ENCODE data around the gene BDP1.

DNA sequence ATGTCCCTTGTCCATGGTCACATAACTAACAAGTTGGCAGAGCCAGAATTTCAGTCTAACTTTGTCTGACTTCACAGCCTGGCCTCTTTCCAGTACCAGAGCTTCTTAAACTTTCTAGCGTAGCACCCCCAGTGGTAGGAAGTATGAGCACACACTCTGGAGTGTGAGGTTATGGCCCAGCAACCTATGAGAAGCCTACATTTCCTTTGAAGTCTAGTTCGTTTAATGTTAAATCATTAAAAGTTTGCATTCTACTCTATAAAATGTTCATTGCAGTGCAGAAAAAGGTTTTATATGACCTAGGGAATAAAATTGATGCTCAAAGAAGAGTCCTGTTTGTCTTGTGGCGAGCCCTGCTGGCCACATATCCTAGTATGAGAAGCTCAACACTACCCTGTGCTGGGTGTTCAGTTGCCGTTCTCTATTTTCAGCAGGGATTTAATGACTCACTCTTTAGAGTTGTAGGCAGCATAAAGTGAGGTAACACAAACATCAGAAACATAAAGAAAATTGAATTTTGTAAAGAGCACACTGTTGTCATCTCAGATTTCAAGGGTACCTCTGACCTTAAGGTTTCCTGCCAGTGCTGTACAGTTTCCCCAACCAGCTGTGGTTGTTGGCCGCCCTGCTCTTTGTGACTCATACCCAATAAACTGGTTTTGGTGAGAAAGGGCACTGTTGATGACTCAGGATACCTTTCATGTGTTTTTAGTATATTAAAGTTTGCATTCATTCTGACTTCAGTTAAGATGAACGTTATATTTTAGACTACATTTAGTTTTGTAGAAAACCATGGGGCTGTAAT is 146.0 kb downstream of the BDP1 start:
- TF ChIP-seq POLR2A (IDR thresholded peaks at IDR 0.05) (no peak), POLR2AphosphoS5 (IDR thresholded peaks at IDR 0.05) (peak in 1 of 3 donors; percentile 38), EP300 (IDR thresholded peaks at IDR 0.05) (no peak)
- TF ChIP-seq, protein P1, sequence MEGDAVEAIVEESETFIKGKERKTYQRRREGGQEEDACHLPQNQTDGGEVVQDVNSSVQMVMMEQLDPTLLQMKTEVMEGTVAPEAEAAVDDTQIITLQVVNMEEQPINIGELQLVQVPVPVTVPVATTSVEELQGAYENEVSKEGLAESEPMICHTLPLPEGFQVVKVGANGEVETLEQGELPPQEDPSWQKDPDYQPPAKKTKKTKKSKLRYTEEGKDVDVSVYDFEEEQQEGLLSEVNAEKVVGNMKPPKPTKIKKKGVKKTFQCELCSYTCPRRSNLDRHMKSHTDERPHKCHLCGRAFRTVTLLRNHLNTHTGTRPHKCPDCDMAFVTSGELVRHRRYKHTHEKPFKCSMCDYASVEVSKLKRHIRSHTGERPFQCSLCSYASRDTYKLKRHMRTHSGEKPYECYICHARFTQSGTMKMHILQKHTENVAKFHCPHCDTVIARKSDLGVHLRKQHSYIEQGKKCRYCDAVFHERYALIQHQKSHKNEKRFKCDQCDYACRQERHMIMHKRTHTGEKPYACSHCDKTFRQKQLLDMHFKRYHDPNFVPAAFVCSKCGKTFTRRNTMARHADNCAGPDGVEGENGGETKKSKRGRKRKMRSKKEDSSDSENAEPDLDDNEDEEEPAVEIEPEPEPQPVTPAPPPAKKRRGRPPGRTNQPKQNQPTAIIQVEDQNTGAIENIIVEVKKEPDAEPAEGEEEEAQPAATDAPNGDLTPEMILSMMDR (IDR thresholded peaks at IDR 0.05): peak in 5 of 7 experiments; percentile 28 to 49 (median 47)

All from stomach (tissue), 4 donors.